ENCODE measurements around the gene GRAPL. TPM values are rescaled to one million over a fixed set of nuclear protein-coding genes. Genes with fewer than 3 reads are reported as not detected.
"Not testable (repeated sequence)": the region's sequence is repeated elsewhere in the genome, so short reads cannot be mapped to it uniquely, and the experiment has no call there.

GRAPL gene
- total RNA-seq, 1 experiment from 2014 or later: 0.55 TPM

DNA sequence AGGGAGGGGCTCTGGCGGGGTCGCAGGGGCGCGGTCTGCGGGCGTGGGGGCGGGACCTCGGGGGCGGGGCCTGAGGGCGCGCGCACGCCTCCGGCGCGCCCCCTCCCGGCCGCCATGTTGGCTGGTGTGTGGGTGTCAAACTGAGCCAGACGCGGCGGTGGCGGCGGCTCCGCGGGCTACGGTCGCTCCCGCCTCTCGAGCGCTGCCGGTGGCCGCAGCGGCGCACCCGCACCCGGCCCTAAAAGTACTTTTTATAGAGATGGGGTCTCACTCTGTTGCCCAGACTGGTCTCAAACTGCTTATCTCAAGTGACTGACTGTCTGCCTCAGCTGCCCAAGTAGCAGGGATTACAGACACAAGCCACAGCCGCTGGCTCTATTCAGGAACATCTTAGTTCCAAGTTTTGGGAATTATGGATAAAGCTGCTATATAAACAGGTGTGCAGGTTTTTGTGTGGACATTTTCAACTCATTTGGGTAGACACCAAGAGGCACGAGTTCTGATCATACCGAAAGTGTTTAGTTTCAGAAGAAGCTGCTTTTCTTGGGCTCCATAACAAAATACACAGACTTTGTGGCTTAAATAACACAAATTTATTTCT lies 16.2 kb upstream of the GRAPL start:
- H3K4me3 Mint-ChIP-seq: peak overlapping the region; percentile 62
- ATAC-seq (peak; percentile 81), DNase-seq (ENCODE audit: low spot score) (peak; percentile 78)
- peak overlapping the region; percentile 88 for H3K27ac Mint-ChIP-seq
- TF ChIP-seq, protein P1, sequence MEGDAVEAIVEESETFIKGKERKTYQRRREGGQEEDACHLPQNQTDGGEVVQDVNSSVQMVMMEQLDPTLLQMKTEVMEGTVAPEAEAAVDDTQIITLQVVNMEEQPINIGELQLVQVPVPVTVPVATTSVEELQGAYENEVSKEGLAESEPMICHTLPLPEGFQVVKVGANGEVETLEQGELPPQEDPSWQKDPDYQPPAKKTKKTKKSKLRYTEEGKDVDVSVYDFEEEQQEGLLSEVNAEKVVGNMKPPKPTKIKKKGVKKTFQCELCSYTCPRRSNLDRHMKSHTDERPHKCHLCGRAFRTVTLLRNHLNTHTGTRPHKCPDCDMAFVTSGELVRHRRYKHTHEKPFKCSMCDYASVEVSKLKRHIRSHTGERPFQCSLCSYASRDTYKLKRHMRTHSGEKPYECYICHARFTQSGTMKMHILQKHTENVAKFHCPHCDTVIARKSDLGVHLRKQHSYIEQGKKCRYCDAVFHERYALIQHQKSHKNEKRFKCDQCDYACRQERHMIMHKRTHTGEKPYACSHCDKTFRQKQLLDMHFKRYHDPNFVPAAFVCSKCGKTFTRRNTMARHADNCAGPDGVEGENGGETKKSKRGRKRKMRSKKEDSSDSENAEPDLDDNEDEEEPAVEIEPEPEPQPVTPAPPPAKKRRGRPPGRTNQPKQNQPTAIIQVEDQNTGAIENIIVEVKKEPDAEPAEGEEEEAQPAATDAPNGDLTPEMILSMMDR (IDR thresholded peaks at IDR 0.05): peak; percentile 32; the same call in 1 of the 2 replicates
- peak; percentile 72 for TF ChIP-seq ZNF121 (CRISPR knock-in tag; IDR thresholded peaks at IDR 0.05)
- H3K27me3 Mint-ChIP-seq (ENCODE audit: low read depth); H3K36me3 Mint-ChIP-seq; H3K9me3 Mint-ChIP-seq; POLR2A ChIA-PET; H3K4me1 Mint-ChIP-seq; CTCF ChIA-PET: not testable (repeated sequence)

DNA sequence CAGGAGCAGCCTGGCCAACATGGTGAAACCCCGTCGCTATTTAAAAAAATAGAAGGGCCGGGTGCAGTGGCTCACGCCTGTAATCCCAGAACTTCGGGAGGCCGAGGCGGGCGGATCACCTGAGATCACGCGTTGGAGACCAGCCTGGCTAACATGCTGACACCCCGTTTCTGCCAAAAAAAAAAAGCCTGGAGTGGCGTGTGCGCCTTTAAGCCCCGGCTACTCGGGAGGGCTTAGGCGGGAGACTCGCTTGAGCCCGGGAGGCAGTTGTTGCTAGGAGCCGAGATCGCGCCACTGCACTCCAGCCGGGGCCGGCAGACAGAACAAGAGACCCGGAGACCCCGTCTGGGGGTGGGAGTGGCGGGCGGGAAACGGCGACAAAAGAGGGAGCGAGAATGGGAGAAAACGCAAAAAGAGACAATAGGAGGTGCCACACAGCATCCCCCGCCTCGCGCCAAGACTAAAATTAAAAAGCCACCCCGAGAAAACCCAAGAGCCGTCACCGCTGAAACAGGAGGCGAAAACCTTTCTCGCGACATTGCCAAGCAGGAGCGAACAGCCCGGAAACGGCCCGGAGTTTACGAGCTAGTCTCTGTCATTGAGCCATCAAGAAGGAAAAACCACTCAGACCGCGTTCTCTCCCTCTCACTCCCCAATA lies 15.5 kb upstream of the GRAPL start:
- H3K36me3 Mint-ChIP-seq; H3K27me3 Mint-ChIP-seq (ENCODE audit: low read depth); DNase-seq (ENCODE audit: low spot score); POLR2A ChIA-PET; H3K27ac Mint-ChIP-seq; H3K4me1 Mint-ChIP-seq; H3K9me3 Mint-ChIP-seq; CTCF ChIA-PET: not testable (repeated sequence)
- peak; percentile 9 for ATAC-seq
- peak overlapping the region; percentile 62 for H3K4me3 Mint-ChIP-seq

DNA sequence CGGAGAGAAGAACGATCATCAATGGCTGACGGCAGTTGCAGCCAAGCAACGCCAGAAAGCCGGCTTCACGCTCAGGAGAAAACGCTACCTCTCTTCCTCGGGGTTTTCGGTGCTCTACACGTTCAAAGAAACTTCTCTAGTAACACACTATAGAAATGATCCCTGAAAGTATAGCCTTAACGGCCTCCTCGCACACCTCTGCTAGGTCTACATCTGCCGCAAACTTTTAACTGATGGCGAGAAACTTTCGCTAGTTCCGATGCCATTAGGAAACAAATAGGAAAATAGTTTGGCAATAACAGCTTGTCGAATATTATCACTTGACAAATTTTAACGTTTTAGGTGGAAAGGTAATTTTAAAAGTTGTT lies 14.9 kb upstream of the GRAPL start:
- ATAC-seq; POLR2A ChIA-PET; H3K36me3 Mint-ChIP-seq; DNase-seq (ENCODE audit: low spot score); H3K27me3 Mint-ChIP-seq (ENCODE audit: low read depth); H3K4me1 Mint-ChIP-seq; CTCF ChIA-PET; H3K27ac Mint-ChIP-seq; H3K4me3 Mint-ChIP-seq; H3K9me3 Mint-ChIP-seq: not testable (repeated sequence)

DNA sequence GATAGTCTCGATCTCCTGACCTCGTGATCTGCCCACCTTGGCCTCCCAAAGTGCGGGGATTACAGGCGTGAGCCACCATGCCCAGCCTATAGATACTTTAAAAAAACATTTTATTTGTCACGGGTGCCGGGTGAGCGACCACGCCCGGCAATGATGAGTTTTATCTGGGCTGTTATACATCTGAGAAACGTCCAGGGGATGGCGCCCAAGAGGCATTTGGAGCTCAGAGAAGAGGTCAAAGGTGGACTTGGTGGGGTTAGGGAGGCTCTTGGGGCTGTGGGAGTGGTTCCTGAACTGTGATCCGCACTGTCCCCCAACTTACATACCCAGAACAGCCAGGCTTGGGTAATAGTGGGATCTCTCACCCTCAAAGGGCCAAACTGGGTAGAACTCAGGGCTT lies 8.7 kb upstream of the GRAPL start:
- CTCF ChIA-PET; H3K27ac Mint-ChIP-seq; H3K27me3 Mint-ChIP-seq (ENCODE audit: low read depth); H3K9me3 Mint-ChIP-seq; H3K4me1 Mint-ChIP-seq; H3K4me3 Mint-ChIP-seq; POLR2A ChIA-PET; H3K36me3 Mint-ChIP-seq; DNase-seq (ENCODE audit: low spot score): not testable (repeated sequence)
- ATAC-seq: peak; percentile 94

DNA sequence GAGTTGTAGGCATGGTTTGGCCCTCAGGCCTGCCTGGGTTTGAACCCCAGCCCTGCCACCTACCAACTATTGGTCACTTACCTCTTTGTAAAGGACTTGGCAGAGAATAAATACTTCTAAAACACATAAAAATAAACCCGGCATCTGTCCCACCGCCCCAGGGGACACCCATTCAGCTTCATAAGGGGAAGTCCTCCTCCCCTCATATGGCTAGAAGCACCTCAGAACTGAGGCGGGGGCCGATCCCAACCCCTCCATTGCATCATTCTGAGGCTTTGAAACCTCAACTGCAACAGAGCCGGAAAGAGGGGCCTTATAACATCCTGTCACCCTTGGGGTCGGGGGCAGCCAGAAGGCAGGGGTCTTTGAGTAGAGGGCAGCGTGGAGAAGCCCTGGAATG lies 2.1 kb upstream of the GRAPL start:
- H3K4me3 Mint-ChIP-seq; H3K9me3 Mint-ChIP-seq; H3K27me3 Mint-ChIP-seq (ENCODE audit: low read depth); H3K4me1 Mint-ChIP-seq; H3K36me3 Mint-ChIP-seq; DNase-seq (ENCODE audit: low spot score); CTCF ChIA-PET; ATAC-seq; POLR2A ChIA-PET; H3K27ac Mint-ChIP-seq: not testable (repeated sequence)

DNA sequence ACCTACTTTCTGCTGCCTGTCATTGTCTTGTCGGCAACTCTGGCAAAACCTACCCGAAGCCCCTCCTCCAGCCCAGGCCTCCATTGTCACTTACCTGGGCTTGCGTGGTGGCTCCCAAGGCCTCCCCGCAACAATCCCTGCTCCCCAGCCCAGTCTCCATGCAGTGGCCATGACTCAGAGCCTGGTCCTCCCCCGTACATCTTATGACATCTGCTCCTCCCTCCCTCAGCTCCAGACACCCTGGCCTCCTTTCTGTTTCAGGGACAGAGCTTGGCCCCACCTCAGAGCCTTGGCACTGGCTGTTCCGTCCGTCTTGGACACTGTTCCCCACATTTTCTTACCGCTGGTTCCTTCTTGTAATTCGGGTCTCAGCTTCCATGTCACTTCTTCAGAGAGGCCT lies 2.1 kb downstream of the GRAPL start:
- ATAC-seq; DNase-seq (ENCODE audit: low spot score); CTCF ChIA-PET; H3K36me3 Mint-ChIP-seq; POLR2A ChIA-PET; H3K9me3 Mint-ChIP-seq; H3K4me3 Mint-ChIP-seq; H3K4me1 Mint-ChIP-seq; H3K27me3 Mint-ChIP-seq (ENCODE audit: low read depth); H3K27ac Mint-ChIP-seq: not testable (repeated sequence)

DNA sequence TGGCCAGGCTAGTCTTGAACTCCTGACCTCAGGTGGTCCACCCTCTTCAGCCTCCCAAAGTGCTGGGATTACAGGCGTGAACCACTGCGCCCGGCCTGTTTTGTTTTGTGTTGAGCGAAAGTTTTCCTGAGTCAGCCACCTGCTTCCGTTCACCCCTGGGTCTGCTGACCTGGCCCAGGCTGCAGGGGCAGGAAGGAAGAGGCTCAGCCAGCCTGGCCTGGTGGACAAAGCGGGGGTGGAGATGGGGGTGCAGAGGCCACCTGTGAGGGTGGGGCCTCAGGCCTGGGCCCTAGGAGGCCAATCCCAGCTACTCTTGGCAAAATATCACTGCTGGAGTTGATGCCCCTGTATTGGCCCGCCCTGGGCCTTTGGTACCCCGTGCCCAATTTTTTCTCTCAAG lies 3.7 kb downstream of the GRAPL start:
- POLR2A ChIA-PET; ATAC-seq; H3K4me3 Mint-ChIP-seq; H3K4me1 Mint-ChIP-seq; H3K27me3 Mint-ChIP-seq (ENCODE audit: low read depth); H3K36me3 Mint-ChIP-seq; H3K27ac Mint-ChIP-seq; DNase-seq (ENCODE audit: low spot score); H3K9me3 Mint-ChIP-seq; CTCF ChIA-PET: not testable (repeated sequence)

DNA sequence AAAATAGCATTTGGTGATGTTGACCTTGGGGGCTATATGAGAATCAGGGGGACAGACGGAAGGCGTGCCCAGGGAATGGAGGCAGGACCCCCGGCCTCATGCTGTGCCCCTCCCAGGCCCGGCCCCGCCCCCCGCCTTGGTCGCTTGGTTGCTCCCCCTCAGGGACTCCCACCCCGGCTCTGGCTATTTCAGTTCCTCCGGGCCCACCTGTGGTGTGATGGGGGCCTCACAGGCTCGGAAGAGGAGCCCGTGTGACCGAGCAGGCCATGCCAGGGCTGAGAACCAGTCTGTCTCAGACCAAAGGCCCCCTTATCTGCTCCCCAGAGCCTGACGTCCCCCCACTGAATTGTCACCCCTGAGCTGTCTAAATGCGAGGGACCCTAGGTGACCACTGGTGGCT lies 4.4 kb downstream of the GRAPL start:
- not testable (repeated sequence) for H3K27me3 Mint-ChIP-seq (ENCODE audit: low read depth)

DNA sequence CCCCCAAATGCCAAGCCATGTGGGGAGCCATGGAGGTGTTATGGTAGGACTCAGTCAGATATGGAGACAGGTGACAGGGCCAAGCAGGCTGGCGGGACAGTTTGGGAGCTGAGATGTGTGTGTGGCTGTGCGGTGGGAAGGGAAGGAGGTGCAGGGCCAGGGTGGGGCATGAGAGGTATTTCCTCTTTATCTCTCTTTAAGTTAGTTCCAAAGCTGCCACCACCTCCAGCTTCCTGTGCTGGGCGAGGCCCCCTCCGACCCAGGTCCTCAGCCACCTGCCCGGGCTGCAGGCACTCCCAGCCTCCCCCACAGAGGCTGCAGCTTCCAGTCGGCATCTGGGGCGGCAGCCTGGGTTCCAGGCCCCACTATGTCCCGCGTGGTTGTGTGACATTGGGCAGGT lies 6.4 kb downstream of the GRAPL start:
- H3K27ac Mint-ChIP-seq; H3K4me1 Mint-ChIP-seq; CTCF ChIA-PET; H3K27me3 Mint-ChIP-seq (ENCODE audit: low read depth); H3K4me3 Mint-ChIP-seq; DNase-seq (ENCODE audit: low spot score); H3K36me3 Mint-ChIP-seq; H3K9me3 Mint-ChIP-seq; POLR2A ChIA-PET; ATAC-seq: not testable (repeated sequence)

More for the DNA sequence above, 4.4 kb downstream of the GRAPL start:
- ATAC-seq; DNase-seq (ENCODE audit: low spot score); POLR2A ChIA-PET; H3K36me3 Mint-ChIP-seq; CTCF ChIA-PET; H3K9me3 Mint-ChIP-seq; H3K4me3 Mint-ChIP-seq; H3K27ac Mint-ChIP-seq; H3K4me1 Mint-ChIP-seq: not testable (repeated sequence)

DNA sequence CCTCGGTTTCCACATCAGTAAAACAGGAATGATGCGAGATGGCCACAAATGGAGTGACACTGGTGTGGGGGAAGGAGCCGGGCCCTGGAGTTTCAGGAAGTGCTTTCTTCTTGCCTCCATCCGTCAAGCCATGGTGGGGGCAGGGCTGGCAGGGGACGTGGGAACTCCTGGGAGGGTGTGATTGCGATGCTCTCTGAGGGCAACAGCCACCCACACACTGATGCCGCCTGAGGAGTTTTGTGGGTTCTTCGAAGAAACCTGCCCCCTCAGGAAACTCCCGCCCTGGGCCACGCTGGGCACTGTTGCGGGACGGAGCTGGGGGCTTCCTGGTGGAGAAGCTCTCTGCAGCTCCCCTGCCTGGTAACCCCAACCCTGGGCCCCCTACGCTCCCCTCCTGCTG lies 8.0 kb downstream of the GRAPL start:
- H3K4me3 Mint-ChIP-seq: not testable (repeated sequence)

DNA sequence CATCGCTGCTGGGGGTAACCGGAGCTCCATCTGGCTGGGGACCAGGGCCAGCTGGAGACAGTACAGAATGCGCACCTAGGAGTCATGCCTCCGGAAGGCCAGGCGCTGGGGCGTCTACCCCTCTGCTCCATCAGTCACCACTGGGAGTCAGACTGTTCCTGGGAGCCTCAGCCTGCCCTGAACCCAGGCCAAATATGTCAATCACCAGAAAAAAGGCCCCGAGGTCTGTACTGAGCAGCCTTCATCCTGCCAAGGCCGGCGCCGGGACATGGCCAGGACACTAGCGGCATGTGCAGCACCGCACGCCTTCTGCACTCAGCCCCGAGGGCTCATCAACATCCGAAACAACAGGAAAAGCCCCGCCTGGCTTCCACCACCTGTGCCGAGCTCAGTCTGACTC lies 8.7 kb downstream of the GRAPL start:
- H3K27ac Mint-ChIP-seq: not testable (repeated sequence)

More for the DNA sequence above, 8.0 kb downstream of the GRAPL start:
- DNase-seq (ENCODE audit: low spot score); H3K27me3 Mint-ChIP-seq (ENCODE audit: low read depth); H3K9me3 Mint-ChIP-seq; CTCF ChIA-PET; H3K36me3 Mint-ChIP-seq; H3K4me1 Mint-ChIP-seq; H3K27ac Mint-ChIP-seq; POLR2A ChIA-PET; ATAC-seq: not testable (repeated sequence)

DNA sequence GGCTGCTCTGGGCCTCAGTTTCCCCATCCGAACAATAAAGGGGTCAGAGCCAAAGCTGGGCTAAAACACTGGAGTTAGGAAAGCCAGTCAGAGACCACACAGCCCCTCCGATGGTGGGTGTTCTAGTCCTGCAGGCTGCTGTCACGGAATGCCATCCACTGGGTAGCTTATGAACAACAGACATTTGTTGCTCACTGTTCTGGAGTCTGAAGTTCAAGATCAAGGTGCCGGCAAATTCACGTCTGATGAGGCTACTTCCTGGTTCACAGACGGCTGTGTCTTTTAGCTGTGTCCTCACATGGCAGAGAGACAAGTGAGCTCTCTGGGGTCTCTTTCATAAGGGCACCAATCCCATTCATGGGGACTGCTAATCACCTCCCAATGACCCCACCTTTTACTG lies 9.2 kb downstream of the GRAPL start:
- POLR2A ChIA-PET: not testable (repeated sequence)

More for the DNA sequence above, 8.7 kb downstream of the GRAPL start:
- H3K4me3 Mint-ChIP-seq; H3K27me3 Mint-ChIP-seq (ENCODE audit: low read depth); H3K4me1 Mint-ChIP-seq; DNase-seq (ENCODE audit: low spot score); H3K36me3 Mint-ChIP-seq; H3K9me3 Mint-ChIP-seq; CTCF ChIA-PET; POLR2A ChIA-PET: not testable (repeated sequence)
- ATAC-seq: peak; percentile 12

More for the DNA sequence above, 9.2 kb downstream of the GRAPL start:
- DNase-seq (ENCODE audit: low spot score); H3K9me3 Mint-ChIP-seq; H3K4me3 Mint-ChIP-seq; H3K4me1 Mint-ChIP-seq; H3K27ac Mint-ChIP-seq; H3K27me3 Mint-ChIP-seq (ENCODE audit: low read depth); CTCF ChIA-PET; H3K36me3 Mint-ChIP-seq; ATAC-seq: not testable (repeated sequence)

All from WTC11 (cell line).